HG03565 (cell line): Measurements from ENCODE around the gene NPHS1.
"Not testable (repeated sequence)": the region's sequence is repeated elsewhere in the genome, so short reads cannot be mapped to it uniquely, and the experiment has no call there.

Experiments used
- ATAC-seq: cut with Tn5 transposase; IDR thresholded peaks from one replicate; pipeline ENCODE4 v1.9.1; 2021; ENCODE audit warnings: mild to moderate bottlenecking, moderate library complexity; ENCODE audit not compliant: unreplicated experiment

The NPHS1 gene

DNA sequence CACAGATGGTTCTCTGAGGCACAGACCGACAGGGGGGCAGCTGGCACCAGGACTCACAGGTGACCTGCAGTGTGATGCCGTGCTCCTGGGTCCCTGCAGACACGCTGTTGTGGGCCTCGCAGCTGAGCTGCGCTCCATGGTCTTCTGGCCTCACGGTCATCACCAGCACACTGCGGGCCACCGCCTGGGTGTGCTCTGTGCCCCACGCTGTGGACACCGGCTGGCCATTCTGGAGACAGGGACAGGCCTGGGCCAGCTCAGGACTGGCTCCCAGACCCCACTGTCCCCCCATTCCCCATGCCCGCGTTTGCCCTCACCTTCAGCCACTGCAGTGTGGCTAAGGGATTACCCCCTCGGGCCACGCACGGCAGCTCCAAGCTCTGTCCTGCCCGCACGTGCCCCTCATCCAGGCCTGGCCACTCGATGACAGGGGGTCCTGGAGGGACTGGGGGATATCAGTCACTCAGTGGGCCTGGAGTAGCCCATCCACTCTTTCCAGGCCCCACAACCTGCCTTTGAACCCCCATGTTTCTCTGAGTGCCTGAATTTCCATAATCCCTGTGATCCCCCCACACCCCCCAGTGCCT lies 3.3 kb downstream of the NPHS1 start:
- ATAC-seq, result no peak

DNA sequence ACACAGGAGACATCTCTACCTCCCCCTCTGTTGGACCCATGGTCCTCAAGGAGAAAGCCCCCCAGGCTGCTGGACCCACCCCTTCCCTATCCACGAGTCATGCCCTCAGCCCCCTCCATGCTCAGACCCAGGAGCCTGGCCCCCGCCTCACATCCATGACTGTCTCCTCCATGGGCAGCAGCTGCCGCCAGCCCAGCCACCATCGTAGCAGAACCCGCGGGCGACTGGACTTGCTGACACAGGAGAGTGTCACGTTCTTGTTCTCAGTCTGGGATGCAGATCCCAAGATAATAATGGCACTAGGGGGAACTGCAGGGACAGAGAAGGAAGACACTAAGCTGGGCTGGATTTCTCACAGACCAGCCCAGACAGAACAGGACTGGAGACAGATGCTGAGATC lies 3.8 kb downstream of the NPHS1 start:
- ATAC-seq, result no peak

DNA sequence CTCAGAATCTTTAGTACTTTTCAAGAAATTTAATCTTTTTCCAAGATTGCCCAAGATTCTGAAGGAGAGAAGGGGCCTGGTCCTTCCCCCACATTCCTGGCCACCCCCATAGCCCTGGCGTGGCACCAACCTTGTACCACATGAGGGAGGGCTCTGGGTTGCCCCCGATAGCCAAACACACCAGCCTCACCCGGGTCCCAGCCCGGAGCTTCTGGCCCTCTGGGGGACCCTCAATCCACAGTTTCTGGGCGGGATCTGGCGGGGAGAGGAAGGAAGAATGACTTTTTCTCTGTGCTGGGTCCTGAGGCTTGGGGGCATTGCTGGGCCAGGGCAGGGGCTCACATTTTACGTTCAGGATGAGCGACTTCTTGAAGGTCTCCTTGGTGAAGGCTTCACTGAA lies 4.4 kb downstream of the NPHS1 start:
- ATAC-seq, result no peak

DNA sequence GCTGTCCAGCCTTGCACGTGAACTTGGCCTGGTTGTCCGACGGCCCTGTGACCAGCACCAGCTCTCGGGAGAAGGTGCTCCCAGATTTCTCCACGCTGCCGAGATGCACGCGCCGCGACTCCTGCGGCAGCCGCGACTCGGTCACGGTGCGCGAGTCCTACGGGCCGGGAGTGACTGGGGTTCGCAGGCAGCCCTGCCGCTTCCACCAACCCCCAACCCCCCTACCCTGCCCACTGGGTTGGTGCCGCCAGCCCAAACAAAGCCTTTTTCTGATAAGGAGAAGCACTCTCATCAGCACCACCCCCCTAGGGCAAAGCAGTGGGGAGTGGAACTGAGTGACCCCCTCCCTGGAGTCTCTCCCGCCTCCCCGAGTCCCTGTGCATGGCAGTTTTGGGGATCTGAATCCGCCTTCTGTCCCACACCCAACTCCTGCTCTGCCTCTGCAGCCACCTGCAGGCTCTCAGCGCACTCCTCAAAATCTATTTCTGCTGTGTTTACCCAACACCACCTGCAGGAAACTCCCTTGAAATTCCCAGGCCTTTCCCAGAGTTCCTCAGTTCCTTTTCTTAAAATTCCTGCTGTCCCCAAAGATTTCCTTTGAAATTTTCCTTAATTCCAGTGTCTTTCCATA lies 6.2 kb downstream of the NPHS1 start:
- ATAC-seq, result no peak

DNA sequence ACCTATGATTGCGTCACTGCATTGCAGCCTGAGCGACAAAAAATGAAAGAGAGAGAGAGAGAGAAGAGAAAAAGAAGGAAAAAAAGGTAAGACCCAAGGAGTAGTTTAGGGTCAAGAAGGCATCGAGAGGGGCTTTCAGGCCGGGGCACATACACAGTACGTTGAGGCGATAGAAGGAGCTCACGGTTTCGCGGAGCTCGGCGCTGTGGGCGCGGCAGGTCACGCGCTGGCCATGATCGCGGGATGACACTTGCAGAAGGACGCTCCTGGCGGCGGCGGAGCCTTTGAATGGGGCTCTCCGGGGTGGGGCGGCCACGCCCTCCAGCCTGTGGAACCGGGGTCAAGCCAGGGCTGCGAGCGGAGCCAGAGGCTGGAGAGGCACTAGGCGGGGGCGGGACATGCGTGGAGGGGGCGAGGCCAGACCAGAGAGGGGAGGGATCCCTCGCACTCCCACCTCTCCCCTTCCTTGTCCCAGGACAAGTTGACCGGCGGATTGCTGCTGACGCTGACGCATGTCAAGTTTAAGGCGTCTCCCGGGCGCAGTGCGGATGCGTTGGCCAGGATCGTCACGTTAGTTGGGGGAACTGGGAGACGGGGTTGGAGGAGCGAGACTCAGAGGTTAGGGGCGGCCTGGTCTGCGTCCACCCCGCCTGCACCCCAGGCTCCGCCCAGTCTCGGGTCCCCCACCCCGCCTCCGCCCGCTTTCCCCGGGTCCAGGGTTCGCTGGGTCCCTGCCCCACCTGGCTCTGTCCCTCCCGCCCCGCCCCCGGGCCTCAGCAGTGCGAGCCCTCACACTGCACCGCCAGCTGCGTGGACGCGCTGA lies 6.9 kb downstream of the NPHS1 start:
- ATAC-seq, result no peak

DNA sequence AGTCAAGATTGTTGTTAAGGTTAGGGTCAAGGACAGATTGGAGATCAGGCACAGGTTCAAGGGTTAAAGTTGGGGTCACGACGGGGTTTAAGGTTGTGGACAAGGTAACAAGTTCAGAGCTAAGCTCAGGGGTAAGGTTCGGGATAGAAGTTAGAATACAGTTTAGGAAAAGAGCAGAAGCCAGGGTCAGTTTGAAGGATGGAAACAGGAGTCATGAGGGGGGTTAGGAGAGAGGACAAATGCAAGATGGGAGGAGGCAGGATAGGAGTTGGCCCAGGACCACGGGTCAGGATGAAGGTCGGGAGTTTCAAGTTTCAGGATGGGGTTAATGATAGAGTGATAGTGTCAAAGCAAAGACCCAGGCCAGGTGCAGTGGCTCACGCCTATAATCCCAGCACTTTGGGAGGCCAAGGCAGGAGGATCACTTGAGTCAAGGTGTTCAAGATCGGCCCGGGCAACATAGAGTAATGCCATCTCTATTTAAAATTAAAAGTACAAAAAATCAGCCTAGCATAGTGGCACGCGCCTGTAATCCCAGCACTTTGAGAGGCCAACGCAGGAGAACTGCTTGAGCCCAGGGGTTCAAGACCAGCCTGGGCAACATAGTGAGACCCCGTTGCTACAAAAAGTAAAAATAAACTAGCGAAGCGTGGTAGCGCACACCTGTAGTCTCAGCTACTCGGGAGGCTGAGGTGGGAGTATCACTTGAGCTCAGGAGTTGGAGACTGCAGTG lies 7.7 kb downstream of the NPHS1 start:
- no peak for ATAC-seq

DNA sequence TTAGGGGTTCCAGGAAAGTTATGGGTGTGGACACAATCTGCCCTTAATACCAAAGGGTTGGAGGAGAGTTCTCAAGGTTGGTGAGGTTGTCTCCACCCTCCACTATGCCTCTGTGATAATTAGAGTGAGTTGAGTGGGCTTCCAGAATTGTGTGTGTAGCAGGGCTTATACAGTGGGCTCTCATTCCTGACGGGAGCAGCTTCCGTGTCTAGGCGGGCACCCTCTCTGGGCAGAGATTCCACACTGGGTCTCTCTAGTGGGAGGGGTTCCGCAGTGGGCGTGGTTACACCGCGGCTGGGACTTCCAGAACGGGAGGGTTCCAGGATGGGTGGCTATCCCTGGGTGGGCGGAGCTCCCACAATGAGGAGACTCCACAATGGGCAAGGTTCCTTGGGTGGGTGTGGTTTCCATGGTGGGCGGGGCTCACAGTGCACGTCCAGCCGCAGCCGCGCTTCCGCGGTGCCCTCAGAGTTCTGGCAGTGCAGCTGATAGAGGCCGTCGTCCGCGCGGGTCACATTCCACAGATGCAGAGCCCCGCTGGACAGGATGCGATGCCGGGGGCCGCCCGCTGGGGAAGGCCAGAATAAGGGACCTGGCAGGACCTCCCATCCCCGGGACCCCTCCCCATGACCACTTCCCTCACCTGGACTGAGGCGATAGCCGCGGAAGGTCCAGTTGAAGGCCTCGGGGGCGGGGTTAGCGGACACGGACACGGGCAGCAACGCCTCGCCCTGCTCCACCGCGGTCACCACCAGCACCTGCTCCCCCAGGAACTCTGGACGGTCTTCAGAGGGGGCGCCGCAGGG lies 8.4 kb downstream of the NPHS1 start:
- ATAC-seq, result no peak

DNA sequence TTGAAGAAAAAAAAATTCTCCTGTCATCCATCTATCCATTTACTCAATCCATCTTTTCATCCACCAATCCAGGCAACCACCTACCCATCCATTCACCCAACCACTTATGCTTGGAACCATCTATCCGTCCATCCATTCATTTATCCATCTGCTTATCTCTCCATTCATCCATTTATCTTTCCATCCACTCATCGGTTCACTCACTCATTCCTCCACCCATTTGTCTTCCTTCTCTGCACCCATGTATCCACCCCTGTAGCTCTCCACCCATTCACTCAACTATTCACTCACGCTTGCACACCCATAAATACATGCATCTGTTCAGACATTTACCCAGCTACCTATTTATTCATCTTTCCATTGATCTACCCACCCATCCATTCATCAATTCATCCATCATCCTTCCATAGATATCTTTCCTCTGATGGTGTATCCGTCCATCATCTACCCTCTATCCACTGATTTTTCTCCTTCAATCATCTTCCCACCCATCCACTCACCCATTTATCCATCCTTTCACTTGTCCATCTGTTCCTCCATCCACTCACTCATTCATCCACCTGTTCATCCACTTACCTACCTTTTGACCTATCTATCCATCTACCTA lies 9.5 kb downstream of the NPHS1 start:
- ATAC-seq, result no peak

DNA sequence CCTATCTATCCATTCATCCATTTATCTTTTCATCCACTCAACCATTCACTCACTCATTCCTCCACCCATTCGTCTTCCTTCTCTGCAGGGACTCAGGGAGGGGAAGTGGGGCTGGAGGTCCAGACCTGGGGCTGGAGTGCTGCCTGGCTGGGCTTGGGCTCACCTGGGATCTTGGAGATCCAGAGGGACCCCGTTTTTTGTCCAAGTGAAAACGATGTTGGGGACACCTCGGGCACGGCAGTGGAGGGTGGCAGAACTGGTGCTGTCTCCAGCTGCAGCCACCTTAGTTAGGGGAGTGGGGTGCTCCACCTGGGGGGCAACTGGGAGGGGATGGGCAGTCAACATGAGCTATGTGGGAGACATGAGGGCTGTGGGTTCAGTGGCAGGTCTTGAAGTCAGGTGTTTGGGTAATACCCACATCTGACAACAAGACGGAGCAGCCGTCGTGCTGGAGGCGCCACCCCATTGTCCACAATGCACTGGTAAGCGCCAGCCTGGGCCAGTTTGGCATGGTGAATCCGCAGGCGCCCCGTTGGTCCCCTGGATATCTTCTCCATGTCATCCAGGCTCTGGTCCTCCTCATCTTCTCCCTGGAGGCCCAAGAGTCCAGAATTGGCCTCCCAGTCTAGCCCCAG lies 10.2 kb downstream of the NPHS1 start:
- ATAC-seq, result no peak

DNA sequence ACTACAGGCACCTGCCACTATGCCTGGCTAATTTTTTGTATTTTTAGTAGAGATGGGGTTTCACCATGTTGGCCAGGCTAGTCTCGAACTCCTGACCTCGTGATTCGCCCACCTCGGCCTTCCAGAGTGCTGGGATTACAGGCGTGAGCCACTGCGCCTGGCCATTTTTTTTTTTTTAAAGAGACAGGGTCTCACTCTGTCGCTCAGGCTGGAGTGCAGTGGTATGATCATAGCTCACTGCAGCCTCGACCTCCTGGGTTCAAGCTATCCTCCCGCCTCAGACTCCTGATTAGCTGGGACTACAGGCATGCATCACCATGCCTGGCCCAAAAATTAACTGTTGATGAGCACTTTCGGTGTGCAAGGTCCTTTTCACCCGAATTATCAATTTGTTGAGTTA lies 16.2 kb downstream of the NPHS1 start:
- ATAC-seq, result not testable (repeated sequence)

DNA sequence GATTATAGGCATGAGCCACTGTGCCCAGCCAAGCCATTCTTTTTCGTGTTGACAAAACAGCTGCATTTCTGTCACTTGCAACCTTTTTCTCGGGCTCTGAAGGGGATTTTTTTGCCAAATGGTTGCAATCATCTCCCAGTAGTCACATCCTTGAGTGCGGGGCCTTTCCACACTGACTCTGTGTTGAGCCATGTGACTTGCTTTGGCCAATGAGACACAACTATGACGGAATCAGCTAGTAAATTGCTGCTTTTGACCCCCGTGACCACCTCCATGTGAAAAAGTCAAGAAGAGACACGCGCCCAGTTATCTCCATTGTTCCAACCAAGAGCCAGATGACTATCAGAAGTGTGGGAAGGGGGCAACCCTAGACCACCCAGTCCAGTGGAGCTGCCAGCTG lies 18.3 kb downstream of the NPHS1 start:
- no peak for ATAC-seq

DNA sequence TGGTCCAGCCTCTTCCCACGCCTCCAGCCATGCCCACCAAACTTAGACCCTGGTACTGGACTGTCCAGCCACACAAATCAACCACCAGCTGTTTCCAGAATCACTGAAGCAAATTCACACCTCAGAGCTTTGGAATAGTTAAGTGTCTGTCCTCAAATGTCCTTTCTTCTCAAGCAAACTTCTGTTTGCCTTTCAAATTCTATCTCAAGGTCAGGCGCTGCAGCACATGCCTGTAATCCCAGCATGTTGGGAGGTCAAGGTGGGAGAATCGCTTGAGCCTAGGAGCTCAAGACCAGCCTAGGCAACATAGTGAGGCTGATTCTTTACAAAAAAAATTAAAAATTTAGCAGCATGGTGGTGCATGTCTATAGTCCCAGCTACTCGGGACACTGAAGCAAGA lies 20.2 kb downstream of the NPHS1 start:
- no peak for ATAC-seq

DNA sequence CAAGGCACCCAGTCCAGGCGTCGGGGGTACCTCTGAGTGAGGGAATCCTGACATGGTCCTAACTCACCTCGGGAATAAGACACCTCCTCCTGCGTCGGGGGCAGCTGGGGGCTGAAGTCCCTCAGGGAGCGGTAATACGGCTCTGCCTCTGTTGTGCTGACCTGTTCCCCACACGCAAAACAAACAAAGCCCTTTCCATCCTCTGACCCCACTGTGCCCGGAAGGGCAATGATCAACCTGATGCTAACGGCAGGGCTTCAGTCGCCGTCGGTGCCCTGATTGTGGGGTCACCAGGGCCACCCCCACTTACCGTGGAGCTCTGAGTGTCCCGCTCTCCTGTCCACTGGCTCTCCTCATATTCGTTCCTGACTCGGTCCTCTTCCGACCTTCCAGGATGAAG lies 21.3 kb downstream of the NPHS1 start:
- no peak for ATAC-seq

DNA sequence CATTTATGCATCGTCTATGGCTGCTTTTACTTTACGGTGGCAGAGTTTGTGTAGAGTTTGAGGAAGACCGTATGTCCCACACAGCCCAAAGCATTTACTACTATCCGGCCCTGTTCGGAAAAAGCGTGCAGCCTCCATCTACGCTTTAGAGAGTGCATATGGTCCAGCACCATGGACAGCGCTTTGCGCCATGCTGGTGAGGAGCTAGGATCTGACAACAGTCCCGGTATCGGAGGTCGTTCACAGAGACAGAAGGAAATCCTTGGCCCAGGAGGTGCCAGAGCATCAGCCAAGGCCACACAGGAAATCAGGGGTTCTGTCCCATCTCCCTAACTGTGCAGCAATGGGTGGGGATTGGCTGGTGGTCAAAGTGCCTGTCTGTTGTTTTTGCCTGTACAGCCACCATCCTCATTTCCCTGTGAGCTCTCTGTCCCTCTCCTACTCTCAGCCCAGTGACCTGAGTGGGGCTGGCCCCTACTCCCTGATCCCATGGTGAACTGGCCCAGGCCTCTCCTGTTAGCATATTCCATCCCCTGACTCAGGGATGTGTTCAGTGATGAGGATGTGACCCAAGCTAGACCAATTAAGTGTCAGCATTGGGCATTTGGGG lies 23.5 kb downstream of the NPHS1 start:
- no peak for ATAC-seq

DNA sequence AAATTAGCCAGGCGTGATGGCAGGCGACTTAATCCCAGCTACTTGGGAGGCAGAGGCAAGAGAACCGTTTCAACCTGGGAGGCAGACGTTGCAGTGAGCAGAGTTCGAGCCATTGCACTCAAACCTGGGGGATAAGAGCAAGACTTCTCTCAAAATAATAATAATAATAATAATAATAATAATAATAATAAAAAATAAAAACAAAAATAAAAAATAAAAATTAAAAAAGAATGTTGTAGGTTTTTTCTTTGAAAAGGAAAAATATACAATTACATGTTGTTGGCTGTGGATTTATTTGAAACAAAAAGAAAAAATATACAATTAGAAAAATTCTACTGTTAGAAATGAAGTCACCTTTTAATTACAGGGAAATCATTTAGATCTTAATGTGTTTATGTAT lies 28.2 kb downstream of the NPHS1 start:
- no peak for ATAC-seq

DNA sequence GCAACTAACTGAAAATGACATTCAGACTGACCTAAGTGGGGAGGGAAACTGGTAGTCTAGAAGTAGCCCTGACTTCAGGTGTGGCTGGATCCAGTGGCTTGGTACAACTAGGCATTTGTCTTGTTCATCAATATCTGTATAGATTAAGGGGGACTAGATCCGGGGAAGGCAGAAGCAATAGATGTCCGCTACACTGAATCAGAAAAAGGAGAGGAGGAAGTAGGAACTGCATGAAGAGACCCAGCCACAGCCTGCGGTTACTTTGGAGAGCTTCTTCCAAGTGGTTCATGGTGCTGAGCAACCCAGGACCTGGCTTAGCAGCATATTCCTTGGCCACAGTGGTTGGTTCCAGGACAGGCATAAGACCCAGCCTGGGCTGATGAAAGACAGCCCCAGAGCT lies 29.7 kb downstream of the NPHS1 start:
- no peak for ATAC-seq

DNA sequence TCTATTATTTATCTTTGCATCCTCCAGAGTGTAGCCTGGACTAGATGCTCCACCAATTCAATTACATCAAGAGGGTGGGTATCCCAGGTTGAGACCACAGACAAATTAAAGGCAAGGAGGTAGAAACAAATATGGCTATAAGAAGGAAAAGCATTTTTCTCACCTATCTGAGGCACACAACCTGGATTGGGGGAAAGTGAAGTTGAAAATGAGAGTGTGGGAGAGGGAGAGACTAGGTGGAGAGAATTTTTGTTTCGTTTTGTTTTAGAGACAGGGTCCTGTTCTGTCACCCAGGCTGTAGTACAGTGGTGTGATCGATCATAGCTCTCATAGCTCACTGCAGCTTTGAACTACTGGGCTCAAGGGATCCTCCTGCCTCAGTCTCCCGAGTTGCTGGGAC lies 33.9 kb downstream of the NPHS1 start:
- no peak for ATAC-seq

DNA sequence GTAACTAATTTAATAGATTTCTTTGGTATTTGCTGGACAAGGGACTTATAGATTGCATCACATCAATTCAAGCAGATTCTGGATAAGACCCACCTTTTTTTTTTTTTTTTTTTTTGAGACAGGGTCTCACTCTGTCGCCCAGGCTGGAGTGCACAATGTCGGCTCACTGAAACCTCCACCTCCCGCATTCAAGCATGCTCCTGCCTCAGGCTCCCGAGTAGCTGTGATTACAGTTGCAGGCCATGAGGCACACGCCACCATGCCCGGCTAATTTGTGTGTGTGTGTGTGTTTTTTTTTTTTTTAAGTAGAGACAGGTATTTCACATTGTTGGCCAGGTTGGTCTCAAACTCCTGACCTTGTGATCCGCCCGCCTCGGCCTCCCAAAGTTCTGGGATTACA lies 35.5 kb downstream of the NPHS1 start:
- no peak for ATAC-seq

DNA sequence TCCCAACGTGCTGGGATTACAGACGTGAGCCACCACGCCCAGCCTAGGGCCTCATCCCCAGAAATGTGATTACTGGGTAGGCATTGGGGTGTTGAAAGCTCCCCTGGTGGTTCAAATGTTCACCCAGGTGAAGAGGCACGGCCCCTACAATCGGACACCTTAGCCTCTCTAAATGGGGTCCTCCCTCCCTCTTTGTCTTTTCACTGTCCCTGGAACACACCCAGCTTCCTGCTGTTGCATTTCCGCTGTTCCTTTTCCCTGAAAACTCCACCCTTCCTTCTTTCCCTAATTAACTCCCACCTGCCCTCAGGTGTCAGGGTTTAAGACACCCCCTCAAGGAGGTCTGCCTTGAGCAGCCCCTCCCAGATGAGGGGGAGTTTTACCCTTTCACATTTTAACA lies 36.0 kb downstream of the NPHS1 start:
- no peak for ATAC-seq
